CD14-positive monocyte (primary cell): Measurements from ENCODE around the gene NUTM2G. TPM values are rescaled to one million over a fixed set of nuclear protein-coding genes. Genes with fewer than 3 reads are reported as not detected.
"Not testable (repeated sequence)": the region's sequence is repeated elsewhere in the genome, so short reads cannot be mapped to it uniquely, and the experiment has no call there.

Experiments used
- DNase-seq, 3 donors: peaks; one replicate each; pipeline ENCODE4 v3.0.0-alpha.2; 2011 to 2022
- H2AFZ ChIP-seq: 2 replicates; pipeline ENCODE4 v1.6.0; 2012; ENCODE audit warnings: mild to moderate bottlenecking, low read depth, low read length, inconsistent platforms; ENCODE audit not compliant: insufficient read depth, poor library complexity, severe bottlenecking
- H3K27ac ChIP-seq, 2 donors: 1 replicate in 1 of 2; 2 replicates in 1 of 2; pipeline ENCODE4 v1.5.1; 2012 to 2013; ENCODE audit warnings: low read length in 2 of 2, control low read depth in 1 of 2, inconsistent platforms in 1 of 2, low read depth in 1 of 2, mild to moderate bottlenecking in 1 of 2
- H3K27me3 ChIP-seq, 2 donors: one replicate each; pipeline versions ENCODE4 v1.6.0 to v1.6.1; 2011 to 2013; ENCODE audit warnings: low read length in 2 of 2; ENCODE audit not compliant: control insufficient read depth in 2 of 2, insufficient read depth in 2 of 2
- H3K36me3 ChIP-seq, 2 donors: replicated peaks in 1 of 2; 1 replicate in 1 of 2; 2 replicates in 1 of 2; pipeline versions ENCODE4 v1.5.1 to v1.6.1; 2012 to 2013; ENCODE audit warnings: low read length in 2 of 2, control low read depth in 1 of 2, inconsistent platforms in 1 of 2, mild to moderate bottlenecking in 1 of 2; ENCODE audit not compliant: insufficient read depth in 2 of 2, control insufficient read depth in 1 of 2
- H3K4me1 ChIP-seq, 2 donors: 1 replicate in 1 of 2; 2 replicates in 1 of 2; pipeline versions ENCODE4 v1.5.1 to v1.6.1; 2012 to 2013; ENCODE audit warnings: low read length in 2 of 2, control low read depth in 1 of 2, inconsistent platforms in 1 of 2, mild to moderate bottlenecking in 1 of 2, moderate library complexity in 1 of 2; ENCODE audit not compliant: insufficient read depth in 2 of 2, control insufficient read depth in 1 of 2
- H3K4me2 ChIP-seq: replicated peaks from 2 replicates; pipeline ENCODE3; 2012; ENCODE audit warnings: low read length, moderate library complexity, mild to moderate bottlenecking; ENCODE audit not compliant: poor library complexity, severe bottlenecking; ENCODE audit errors: extremely low read depth
- H3K4me3 ChIP-seq, 3 experiments: fragments of 200-600 bp in 1 of 3; sonication (generic) in 1 of 3; replicated peaks in 1 of 3; 1 replicate in 2 of 3; 2 replicates in 1 of 3; pipeline ENCODE4 v1.5.1; 2011 to 2013; ENCODE audit warnings: low read length in 3 of 3, mild to moderate bottlenecking in 3 of 3, control low read depth in 2 of 3, low read depth in 2 of 3, inconsistent platforms in 1 of 3, moderate library complexity in 1 of 3
- H3K79me2 ChIP-seq: 2 replicates; pipeline ENCODE4 v1.6.0; 2012; ENCODE audit warnings: mild to moderate bottlenecking, control low read depth, inconsistent platforms, low read length, moderate library complexity; ENCODE audit not compliant: insufficient read depth
- H3K9ac ChIP-seq: 2 replicates; pipeline ENCODE4 v1.6.0; 2017; ENCODE audit warnings: low read length, mild to moderate bottlenecking; ENCODE audit not compliant: insufficient read depth, poor library complexity, severe bottlenecking
- H3K9me3 ChIP-seq, 2 donors: replicated peaks in 1 of 2; 1 replicate in 1 of 2; 2 replicates in 1 of 2; pipeline versions ENCODE4 v1.5.1 to v1.6.1; 2012 to 2013; ENCODE audit warnings: low read length in 2 of 2, control low read depth in 1 of 2; ENCODE audit not compliant: control insufficient read depth in 1 of 2, insufficient read depth in 1 of 2
- H4K20me1 ChIP-seq: 2 replicates; pipeline ENCODE4 v1.6.0; 2012; ENCODE audit warnings: mild to moderate bottlenecking, low read length, control low read depth, moderate library complexity; ENCODE audit not compliant: insufficient read depth
- H3K27ac Mint-ChIP-seq, 7 donors: one replicate each; pipeline ENCODE4 v1.8.0; 2020; ENCODE audit warnings: mild to moderate bottlenecking in 7 of 7, mixed read lengths in 7 of 7, moderate library complexity in 6 of 7, inconsistent platforms in 2 of 7
- H3K27me3 Mint-ChIP-seq, 3 donors: one replicate each; pipeline ENCODE4 v1.8.0; 2021 to 2022; ENCODE audit warnings: low read depth in 3 of 3, mild to moderate bottlenecking in 3 of 3, mixed read lengths in 3 of 3, moderate library complexity in 3 of 3, inconsistent platforms in 1 of 3
- H3K36me3 Mint-ChIP-seq, 2 donors: one replicate each; pipeline ENCODE4 v1.8.0; 2020; ENCODE audit warnings: mixed read lengths in 2 of 2, inconsistent platforms in 1 of 2, mild to moderate bottlenecking in 1 of 2
- H3K4me1 Mint-ChIP-seq: one replicate; pipeline ENCODE4 v1.8.0; 2020; ENCODE audit warnings: mild to moderate bottlenecking, mixed read lengths
- H3K4me3 Mint-ChIP-seq, 2 donors: one replicate each; pipeline ENCODE4 v1.8.0; 2020; ENCODE audit warnings: mild to moderate bottlenecking in 2 of 2, mixed read lengths in 2 of 2, moderate library complexity in 1 of 2
- H3K9me3 Mint-ChIP-seq, 7 donors: one replicate each; pipeline ENCODE4 v1.8.0; 2020 to 2022; ENCODE audit warnings: mixed read lengths in 7 of 7, mild to moderate bottlenecking in 6 of 7, moderate library complexity in 6 of 7, inconsistent platforms in 2 of 7
- WGBS: methylation state at CpG from one replicate; pipeline ENCODE4 v1.1.5; 2013; ENCODE audit warnings: missing lambda C conversion rate; ENCODE audit not compliant: insufficient coverage; 5-methylcytosine and 5-hydroxymethylcytosine counted together
- intact Hi-C, 2 donors: fragments of 100-400 bp; cut with micrococcal nuclease; formaldehyde crosslinking; loops; one replicate each; pipeline versions ENCODE4 v1.15.0 to v1.15.1; 2023
- polyA minus RNA-seq: library from RNA; depleted of rRNA, polyadenylated mRNA; stranded (reverse); fragments of >200 nt; gene quantifications from 2 replicates; pipeline ENCODE4 v1.2.3, GENCODE V29; 2012
- polyA plus RNA-seq, 3 donors: library from polyadenylated mRNA; depleted of rRNA in 1 of 3; unstranded in 2 of 3; stranded (reverse) in 1 of 3; fragments of 300-500 nt in 2 of 3; fragments of >200 nt in 1 of 3; fragmentation: Illumina TruSeq in 2 of 3; gene quantifications; 1 replicate in 2 of 3; 2 replicates in 1 of 3; pipeline ENCODE4 v1.2.3, GENCODE V29; 2012 to 2021
- total RNA-seq, 12 experiments: library from RNA in 1 of 12; stranded (reverse) in 1 of 12; fragments of 120-200 nt in 1 of 12; gene quantifications; one replicate each; pipeline ENCODE4 v1.2.4 and lab custom pipeline; 2013 to 2026; ENCODE audit warnings: mixed read lengths in 6 of 12, inconsistent platforms in 1 of 12
- TF ChIP-seq, protein P1 (sequence below): fragments of 200-600 bp; IDR thresholded peaks from one replicate; pipeline ENCODE4 v1.8.0; 2022; ENCODE audit warnings: antibody characterized with exemption, mild to moderate bottlenecking

NUTM2G gene, protein sequence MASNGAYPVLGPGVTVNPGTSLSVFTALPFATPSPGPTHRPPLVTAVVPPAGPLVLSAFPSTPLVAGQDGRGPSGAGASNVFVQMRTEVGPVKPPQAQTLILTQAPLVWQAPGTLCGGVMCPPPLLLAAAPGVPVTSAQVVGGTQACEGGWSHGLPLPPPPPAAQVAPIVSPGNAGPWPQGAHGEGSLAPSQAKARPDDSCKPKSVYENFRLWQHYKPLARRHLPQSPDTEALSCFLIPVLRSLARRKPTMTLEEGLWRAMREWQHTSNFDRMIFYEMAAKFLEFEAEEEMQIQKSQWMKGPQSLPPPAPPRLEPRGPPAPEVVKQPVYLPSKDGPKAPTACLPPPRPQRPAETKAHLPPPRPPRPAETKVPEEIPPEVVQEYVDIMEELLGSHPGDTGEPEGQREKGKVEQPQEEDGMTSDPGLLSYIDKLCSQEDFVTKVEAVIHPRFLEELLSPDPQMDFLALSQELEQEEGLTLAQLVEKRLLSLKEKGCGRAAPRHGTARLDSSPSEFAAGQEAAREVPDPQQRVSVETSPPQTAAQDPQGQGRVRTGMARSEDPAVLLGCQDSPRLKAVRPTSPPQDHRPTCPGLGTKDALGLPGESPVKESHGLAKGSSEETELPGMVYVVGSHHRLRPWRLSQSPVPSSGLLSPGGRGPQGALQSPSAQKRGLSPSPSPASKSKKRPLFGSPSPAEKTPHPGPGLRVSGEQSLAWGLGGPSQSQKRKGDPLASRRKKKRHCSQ
- not detected for total RNA-seq (2013)
- not detected for polyA plus RNA-seq
- polyA minus RNA-seq, result not detected in 2 replicates
- total RNA-seq (lab: John Stamatoyannopoulos, UW), result 0 to 0.30 (median 0) reads per million in 11 experiments

DNA sequence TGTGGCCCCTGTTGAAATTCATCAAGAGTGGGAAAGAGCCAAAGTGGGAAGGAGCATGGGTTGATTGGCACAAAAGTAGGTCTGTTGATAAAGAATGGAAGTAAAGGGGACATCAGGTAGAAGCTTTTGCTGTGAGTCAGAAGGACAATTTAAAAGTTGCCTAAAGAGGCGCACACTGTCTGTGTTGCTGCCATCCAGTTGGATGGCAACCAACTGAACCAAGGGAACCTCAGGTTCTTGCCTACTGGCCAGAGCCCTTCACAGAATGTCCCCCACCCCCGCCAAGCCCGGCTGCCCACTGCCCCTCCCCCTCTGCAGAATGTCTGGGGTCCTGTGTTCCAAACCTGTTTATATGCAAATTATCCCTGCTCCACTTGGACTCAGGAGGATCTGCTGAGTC, at the start of gene NUTM2G:
NUTM2G (plus strand) TSS at position 301 of the 400 bp plus-strand sequence. CDS start 182 bp downstream, outside the sequence.
- H3K9me3 Mint-ChIP-seq, H3K36me3 ChIP-seq, H3K4me2 ChIP-seq, H3K27ac Mint-ChIP-seq, H3K4me3 Mint-ChIP-seq, H3K27me3 ChIP-seq, H3K4me1 Mint-ChIP-seq, H3K27me3 Mint-ChIP-seq, H3K79me2 ChIP-seq, intact Hi-C loops, H3K4me3 ChIP-seq, H3K9me3 ChIP-seq, H3K9ac ChIP-seq, DNase-seq, H2AFZ ChIP-seq, H3K4me1 ChIP-seq, H4K20me1 ChIP-seq, H3K27ac ChIP-seq, H3K36me3 Mint-ChIP-seq: not testable (repeated sequence)
- WGBS, result no CpG with 5 or more reads among the region's 3 CpGs

DNA sequence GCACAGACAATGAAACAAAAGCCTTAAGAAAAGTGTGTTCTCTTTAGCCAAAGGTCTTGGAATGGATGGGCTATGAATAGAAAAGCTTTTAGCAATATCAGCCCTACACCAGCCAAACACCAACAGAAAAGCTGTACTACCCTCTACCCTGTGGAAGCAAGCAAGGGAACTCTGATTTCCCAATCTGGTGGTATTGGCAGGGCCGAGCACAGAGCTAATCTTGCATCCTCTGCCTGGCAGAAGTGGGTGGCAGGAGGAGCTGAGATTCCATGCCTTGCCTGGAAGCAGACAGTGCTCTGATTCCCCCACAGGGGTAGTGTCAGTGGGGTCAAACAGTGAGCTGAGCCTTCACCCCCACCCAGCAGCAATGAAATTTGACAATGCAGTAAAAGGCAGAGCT, 44.7 kb upstream of the NUTM2G start:
- peaks cover 8% of the 10 kb centered on the region in 2 donors for H3K4me1 ChIP-seq
- H3K79me2 ChIP-seq, result no peaks in the 10 kb centered on the region
- H3K9me3 ChIP-seq, result peaks cover 0 to 3% of the 10 kb centered on the region in 2 donors
- no peaks in the 10 kb centered on the region for H4K20me1 ChIP-seq
- 0% methylated on average over 1 of the region's 1 CpG for WGBS
- H3K4me1 Mint-ChIP-seq, result peaks cover 26% of the 10 kb centered on the region
- H2AFZ ChIP-seq, result no peak overlapping the region
- H3K27me3 ChIP-seq, result peaks cover 0 to 12% of the 10 kb centered on the region in 2 donors
- H3K27ac ChIP-seq, result no peak overlapping the region
- no peak overlapping the region for H3K4me3 ChIP-seq
- H3K27me3 Mint-ChIP-seq, result peaks cover 8 to 18% (median 9%) of the 10 kb centered on the region in 3 donors
- H3K36me3 ChIP-seq, result no peaks in the 10 kb centered on the region
- no peak overlapping the region for H3K9ac ChIP-seq
- H3K36me3 Mint-ChIP-seq, result peaks cover 7 to 10% of the 10 kb centered on the region in 2 donors
- no peak overlapping the region for H3K4me2 ChIP-seq
- H3K9me3 Mint-ChIP-seq, result peaks cover 0 to 11% (median 5%) of the 10 kb centered on the region in 7 donors
- intact Hi-C loops, result no loop called here
- TF ChIP-seq, protein P1, sequence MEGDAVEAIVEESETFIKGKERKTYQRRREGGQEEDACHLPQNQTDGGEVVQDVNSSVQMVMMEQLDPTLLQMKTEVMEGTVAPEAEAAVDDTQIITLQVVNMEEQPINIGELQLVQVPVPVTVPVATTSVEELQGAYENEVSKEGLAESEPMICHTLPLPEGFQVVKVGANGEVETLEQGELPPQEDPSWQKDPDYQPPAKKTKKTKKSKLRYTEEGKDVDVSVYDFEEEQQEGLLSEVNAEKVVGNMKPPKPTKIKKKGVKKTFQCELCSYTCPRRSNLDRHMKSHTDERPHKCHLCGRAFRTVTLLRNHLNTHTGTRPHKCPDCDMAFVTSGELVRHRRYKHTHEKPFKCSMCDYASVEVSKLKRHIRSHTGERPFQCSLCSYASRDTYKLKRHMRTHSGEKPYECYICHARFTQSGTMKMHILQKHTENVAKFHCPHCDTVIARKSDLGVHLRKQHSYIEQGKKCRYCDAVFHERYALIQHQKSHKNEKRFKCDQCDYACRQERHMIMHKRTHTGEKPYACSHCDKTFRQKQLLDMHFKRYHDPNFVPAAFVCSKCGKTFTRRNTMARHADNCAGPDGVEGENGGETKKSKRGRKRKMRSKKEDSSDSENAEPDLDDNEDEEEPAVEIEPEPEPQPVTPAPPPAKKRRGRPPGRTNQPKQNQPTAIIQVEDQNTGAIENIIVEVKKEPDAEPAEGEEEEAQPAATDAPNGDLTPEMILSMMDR, result no peak
- peak overlapping the region in 1 of 7 donors; percentile 30 for H3K27ac Mint-ChIP-seq
- no peak for DNase-seq
- H3K4me3 Mint-ChIP-seq, result no peak overlapping the region
